ENCODE results near the gene PRICKLE4. TPM values are rescaled to one million over a fixed set of nuclear protein-coding genes. Genes with fewer than 3 reads are reported as not detected.

PRICKLE4 gene
- total RNA-seq, 2 donors from 2014 or later: 3.1 to 4.6 TPM

DNA sequence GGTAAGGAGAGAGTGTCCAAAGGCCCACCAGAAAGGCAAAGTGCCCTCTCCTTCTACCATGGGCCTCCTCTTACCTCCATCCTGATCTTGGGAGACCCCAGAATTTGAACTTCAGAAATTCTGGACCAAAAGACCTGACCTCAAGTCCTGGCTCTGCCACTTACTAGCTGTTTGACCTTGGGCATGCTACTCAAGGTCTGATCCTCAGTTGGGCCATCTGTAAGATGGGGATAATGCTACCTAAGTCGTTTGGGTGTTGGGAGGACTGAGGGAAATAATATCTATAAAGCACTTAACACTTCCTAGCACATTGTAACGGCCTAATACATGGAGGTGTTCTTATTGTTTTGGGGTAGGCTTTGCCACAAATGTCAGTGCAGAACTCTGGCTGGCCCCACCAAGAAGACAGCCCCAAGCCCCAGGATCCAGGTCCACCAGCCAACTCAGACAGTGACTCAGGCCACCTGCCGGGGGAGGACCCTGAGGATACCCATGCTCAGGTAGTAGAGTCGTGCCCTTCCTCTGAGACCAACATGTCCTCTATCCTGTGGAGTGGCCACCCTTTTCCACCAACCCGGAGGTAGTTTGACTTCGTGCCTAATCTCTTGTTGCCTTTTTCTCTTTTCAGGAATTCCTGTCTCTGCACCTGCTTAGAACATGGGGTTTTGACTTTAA, 2.7 kb downstream of the PRICKLE4 start:
- no peak overlapping the region for H3K27ac ChIP-seq
- TF ChIP-seq, protein P1, sequence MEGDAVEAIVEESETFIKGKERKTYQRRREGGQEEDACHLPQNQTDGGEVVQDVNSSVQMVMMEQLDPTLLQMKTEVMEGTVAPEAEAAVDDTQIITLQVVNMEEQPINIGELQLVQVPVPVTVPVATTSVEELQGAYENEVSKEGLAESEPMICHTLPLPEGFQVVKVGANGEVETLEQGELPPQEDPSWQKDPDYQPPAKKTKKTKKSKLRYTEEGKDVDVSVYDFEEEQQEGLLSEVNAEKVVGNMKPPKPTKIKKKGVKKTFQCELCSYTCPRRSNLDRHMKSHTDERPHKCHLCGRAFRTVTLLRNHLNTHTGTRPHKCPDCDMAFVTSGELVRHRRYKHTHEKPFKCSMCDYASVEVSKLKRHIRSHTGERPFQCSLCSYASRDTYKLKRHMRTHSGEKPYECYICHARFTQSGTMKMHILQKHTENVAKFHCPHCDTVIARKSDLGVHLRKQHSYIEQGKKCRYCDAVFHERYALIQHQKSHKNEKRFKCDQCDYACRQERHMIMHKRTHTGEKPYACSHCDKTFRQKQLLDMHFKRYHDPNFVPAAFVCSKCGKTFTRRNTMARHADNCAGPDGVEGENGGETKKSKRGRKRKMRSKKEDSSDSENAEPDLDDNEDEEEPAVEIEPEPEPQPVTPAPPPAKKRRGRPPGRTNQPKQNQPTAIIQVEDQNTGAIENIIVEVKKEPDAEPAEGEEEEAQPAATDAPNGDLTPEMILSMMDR (IDR thresholded peaks at IDR 0.05): no peak
- H3K4me1 ChIP-seq (ENCODE audit: control insufficient read depth in 1 of 2, low read depth in 2 of 2): peaks cover 17 to 35% of the 10 kb centered on the region in 2 donors

DNA sequence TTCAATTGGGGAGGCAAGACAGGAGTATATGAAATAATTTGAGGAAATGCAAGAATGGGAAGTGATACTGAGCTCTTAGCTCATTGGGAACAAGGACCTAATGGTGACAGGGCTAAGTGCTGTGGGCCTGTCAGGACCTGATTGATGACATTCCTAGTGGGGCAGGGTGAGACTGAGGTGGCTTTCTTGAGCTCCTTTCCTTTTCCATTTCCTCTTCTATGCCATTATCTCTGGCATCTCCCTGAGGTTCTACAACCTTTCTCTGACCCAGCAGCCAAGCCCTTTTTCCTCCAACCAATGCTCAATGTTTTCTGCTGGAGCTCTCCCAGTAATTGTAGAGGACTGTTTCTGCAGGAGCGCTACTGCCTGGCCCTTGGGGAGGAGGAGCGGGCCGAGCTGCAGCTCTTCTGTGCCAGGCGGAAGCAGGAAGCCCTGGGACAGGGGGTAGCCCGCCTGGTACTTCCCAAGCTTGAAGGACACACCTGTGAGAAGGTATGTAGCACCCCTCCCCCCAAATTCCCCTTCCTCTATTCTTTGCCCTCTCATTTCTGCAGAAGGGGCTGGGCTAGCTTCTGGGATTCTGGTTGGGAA, 4.1 kb downstream of the PRICKLE4 start:
- Histone ChIP-seq H3K4me1 (ENCODE audit: control insufficient read depth in 1 of 2, low read depth in 2 of 2) (peaks cover 17 to 40% of the 10 kb centered on the region in 2 donors), H3K27me3 (replicated peaks; ENCODE audit: insufficient read depth) (no peaks in the 10 kb centered on the region), H3K9me3 (no peaks in the 10 kb centered on the region), H3K27ac (no peak overlapping the region), H3K36me3 (peaks cover 3% of the 10 kb centered on the region), H3K4me3 (no peak overlapping the region)
- TF ChIP-seq, protein P1 (IDR thresholded peaks at IDR 0.05): no peak
- no peak for DNase-seq (ENCODE audit: low spot score)
- ATAC-seq (ENCODE audit: insufficient number of reproducible peaks, low FRiP score, low read depth): no peak

More for the DNA sequence above, 2.7 kb downstream of the PRICKLE4 start:
- no peak for DNase-seq (ENCODE audit: low spot score)
- Histone ChIP-seq H3K4me3 (no peak overlapping the region), H3K27me3 (replicated peaks; ENCODE audit: insufficient read depth) (no peaks in the 10 kb centered on the region), H3K9me3 (no peaks in the 10 kb centered on the region), H3K36me3 (no peaks in the 10 kb centered on the region)
- ATAC-seq (ENCODE audit: insufficient number of reproducible peaks, low FRiP score, low read depth): no peak

DNA sequence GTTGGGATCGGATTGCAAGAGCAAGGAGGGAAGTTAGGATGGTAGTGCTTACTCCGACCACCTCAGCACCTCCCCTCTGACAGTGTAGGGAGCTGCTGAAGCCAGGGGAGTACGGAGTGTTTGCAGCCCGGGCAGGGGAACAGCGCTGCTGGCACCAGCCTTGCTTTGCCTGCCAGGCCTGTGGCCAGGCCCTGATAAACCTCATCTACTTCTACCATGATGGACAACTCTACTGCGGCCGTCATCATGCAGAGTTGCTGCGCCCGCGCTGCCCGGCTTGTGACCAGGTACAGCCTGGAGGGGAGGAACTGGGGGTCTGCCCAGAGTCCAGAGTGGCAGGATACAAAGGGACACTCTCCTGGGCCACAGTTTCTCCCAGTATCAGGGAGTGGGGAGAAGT, 4.7 kb downstream of the PRICKLE4 start:
- H3K27me3 ChIP-seq (replicated peaks; ENCODE audit: insufficient read depth): no peaks in the 10 kb centered on the region
- no peak overlapping the region for H3K27ac ChIP-seq
- no peaks in the 10 kb centered on the region for H3K9me3 ChIP-seq
- DNase-seq (ENCODE audit: low spot score) (no peak), ATAC-seq (ENCODE audit: insufficient number of reproducible peaks, low FRiP score, low read depth) (no peak)
- H3K36me3 ChIP-seq: peaks cover 5% of the 10 kb centered on the region
- H3K4me3 ChIP-seq: no peak overlapping the region
- TF ChIP-seq, protein P1 (IDR thresholded peaks at IDR 0.05): no peak
- peaks cover 17 to 40% of the 10 kb centered on the region in 2 donors for H3K4me1 ChIP-seq (ENCODE audit: control insufficient read depth in 1 of 2, low read depth in 2 of 2)

DNA sequence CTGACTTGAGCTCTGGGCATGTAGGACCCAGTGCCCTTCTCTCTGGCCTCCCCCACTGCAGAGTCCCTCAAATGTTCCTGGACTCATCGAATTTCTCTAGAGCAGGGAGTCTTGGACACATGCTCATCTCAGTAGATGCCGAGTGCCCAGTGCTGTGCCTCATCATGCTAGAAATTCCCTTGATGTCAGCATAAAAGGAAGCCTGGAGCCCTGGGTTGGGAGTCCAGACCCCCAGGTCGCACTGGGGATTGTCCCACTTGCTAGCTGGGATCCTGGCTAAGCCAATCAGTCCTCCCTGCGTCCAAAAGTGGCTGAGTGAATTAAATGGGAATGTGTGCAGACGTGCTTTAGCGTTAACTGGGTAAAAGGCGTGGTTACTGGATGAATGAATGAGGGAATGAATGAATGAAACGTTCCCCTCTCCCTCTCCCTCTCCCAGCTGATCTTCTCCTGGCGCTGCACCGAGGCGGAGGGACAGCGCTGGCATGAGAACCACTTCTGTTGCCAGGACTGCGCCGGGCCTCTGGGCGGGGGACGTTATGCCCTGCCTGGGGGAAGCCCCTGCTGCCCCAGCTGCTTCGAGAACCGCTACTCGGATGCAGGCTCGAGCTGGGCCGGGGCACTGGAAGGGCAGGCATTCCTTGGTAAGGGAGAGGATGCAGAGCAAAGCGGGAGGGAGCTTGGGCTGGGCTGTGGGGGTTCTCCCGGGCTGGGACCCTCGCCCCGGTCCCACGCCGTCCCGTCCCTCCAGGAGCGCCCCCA, 5.3 kb downstream of the PRICKLE4 start:
- DNase-seq (ENCODE audit: low spot score) (no peak), ATAC-seq (ENCODE audit: insufficient number of reproducible peaks, low FRiP score, low read depth) (no peak)
- H3K9me3 ChIP-seq: no peaks in the 10 kb centered on the region
- H3K27me3 ChIP-seq (replicated peaks; ENCODE audit: insufficient read depth): no peaks in the 10 kb centered on the region
- H3K4me3 ChIP-seq: peak overlapping the region; percentile 94
- H3K36me3 ChIP-seq: peaks cover 7% of the 10 kb centered on the region
- H3K27ac ChIP-seq: peak overlapping the region in 1 of 2 donors; percentile 88
- peaks cover 16 to 40% of the 10 kb centered on the region in 2 donors for H3K4me1 ChIP-seq (ENCODE audit: control insufficient read depth in 1 of 2, low read depth in 2 of 2)
- TF ChIP-seq, protein P1 (IDR thresholded peaks at IDR 0.05): no peak
